Skeletal muscle tissue (tissue), 4 donors: Measurements from ENCODE around the gene H1-8. TPM values are rescaled to one million over a fixed set of nuclear protein-coding genes. Genes with fewer than 3 reads are reported as not detected.
"Not testable (repeated sequence)": the region's sequence is repeated elsewhere in the genome, so short reads cannot be mapped to it uniquely, and the experiment has no call there.

Experiments used
- H3K27ac ChIP-seq: one replicate; pipeline ENCODE4 v1.7.0; 2013; ENCODE audit warnings: mild to moderate bottlenecking, low read depth, low read length, inconsistent platforms
- H3K27me3 ChIP-seq, 3 donors: one replicate each; pipeline ENCODE4 v1.7.0; 2013; ENCODE audit warnings: low read length in 3 of 3; ENCODE audit not compliant: control insufficient read depth in 3 of 3, insufficient read depth in 3 of 3
- H3K36me3 ChIP-seq, 3 donors: one replicate each; pipeline ENCODE4 v1.7.0; 2013; ENCODE audit warnings: low read length in 3 of 3; ENCODE audit not compliant: control insufficient read depth in 3 of 3, insufficient read depth in 3 of 3
- H3K4me1 ChIP-seq, 3 donors: one replicate each; pipeline ENCODE4 v1.7.0; 2013; ENCODE audit warnings: low read length in 3 of 3, mild to moderate bottlenecking in 3 of 3; ENCODE audit not compliant: control insufficient read depth in 3 of 3, insufficient read depth in 3 of 3
- H3K4me3 ChIP-seq, 3 donors: one replicate each; pipeline ENCODE4 v1.7.0; 2013; ENCODE audit warnings: low read length in 3 of 3
- H3K9ac ChIP-seq, 3 donors: one replicate each; pipeline ENCODE4 v1.7.0; 2013; ENCODE audit warnings: low read length in 3 of 3, mild to moderate bottlenecking in 3 of 3, moderate library complexity in 2 of 3, low read depth in 1 of 3
- H3K9me3 ChIP-seq, 3 donors: one replicate each; pipeline ENCODE4 v1.7.0; 2013; ENCODE audit warnings: low read length in 3 of 3; ENCODE audit not compliant: control insufficient read depth in 3 of 3
- total RNA-seq: library from RNA; depleted of rRNA; stranded (reverse); fragments of >200 nt; gene quantifications from one replicate; pipeline ENCODE4 v1.2.3, GENCODE V29; 2014
- donor health status: Osteomylitis.

Gene H1-8
- not detected for total RNA-seq

GRCh38 chr3:129543156-129543790, at the start of gene H1-8:
Gene H1-8 (plus strand): TSS chr3:129543175. CDS start chr3:129543219, 44 bp downstream.
- Histone ChIP-seq H3K9ac (no peak within 1 kb of the TSS), H3K4me3 (no peak within 1 kb of the TSS), H3K27me3 (no peaks in the 10 kb centered on the region), H3K9me3 (no peaks in the 10 kb centered on the region), H3K4me1 (peaks cover 0 to 2% (median 0%) of the 10 kb centered on the region in 3 donors), H3K27ac (no peak within 1 kb of the TSS), H3K36me3 (no peaks in the 10 kb centered on the region)

- Histone ChIP-seq H3K9ac (no peak overlapping the region), H3K4me3 (no peak overlapping the region), H3K36me3 (peaks cover 0 to 7% (median 3%) of the 10 kb centered on the region in 3 donors), H3K27ac (no peak overlapping the region), H3K4me1 (peaks cover 7 to 17% (median 16%) of the 10 kb centered on the region in 3 donors), H3K9me3 (no peaks in the 10 kb centered on the region), H3K27me3 (no peaks in the 10 kb centered on the region)
Observed at GRCh38 chr3:129493206-129493605, 49.8 kb upstream of the H1-8 start.

- H3K4me1 ChIP-seq: peaks cover 7 to 18% (median 14%) of the 10 kb centered on the region in 3 donors
- not testable (repeated sequence) for H3K9ac ChIP-seq, H3K9me3 ChIP-seq, H3K4me3 ChIP-seq, H3K27me3 ChIP-seq, H3K36me3 ChIP-seq
- H3K27ac ChIP-seq: peak overlapping the region; percentile 75
Observed at GRCh38 chr3:129494499-129494898, 48.5 kb upstream of the H1-8 start.

GRCh38 chr3:129495006-129495639, 47.9 kb upstream of the H1-8 start:
- H3K27me3 ChIP-seq, H3K9me3 ChIP-seq, H3K4me3 ChIP-seq, H3K9ac ChIP-seq, H3K36me3 ChIP-seq: not testable (repeated sequence)
- Histone ChIP-seq H3K27ac (peak overlapping the region; percentile 75), H3K4me1 (peaks cover 7 to 20% (median 12%) of the 10 kb centered on the region in 3 donors)

- Histone ChIP-seq H3K4me1 (peaks cover 14 to 34% (median 15%) of the 10 kb centered on the region in 3 donors), H3K9ac (peak overlapping the region in 1 of 3 donors; percentile 43), H3K36me3 (peaks cover 0 to 14% (median 5%) of the 10 kb centered on the region in 3 donors)
- H3K27ac ChIP-seq, H3K27me3 ChIP-seq, H3K4me3 ChIP-seq, H3K9me3 ChIP-seq: not testable (repeated sequence)
Observed at GRCh38 chr3:129497876-129498275, 45.1 kb upstream of the H1-8 start.

- Histone ChIP-seq H3K36me3 (peaks cover 0 to 16% (median 5%) of the 10 kb centered on the region in 3 donors), H3K4me1 (peaks cover 19 to 41% (median 24%) of the 10 kb centered on the region in 3 donors)
- not testable (repeated sequence) for H3K9me3 ChIP-seq, H3K9ac ChIP-seq, H3K27ac ChIP-seq, H3K27me3 ChIP-seq, H3K4me3 ChIP-seq
Observed at GRCh38 chr3:129498603-129499488, 44.1 kb upstream of the H1-8 start.

- peak overlapping the region; percentile 13 for H3K27ac ChIP-seq
- H3K27me3 ChIP-seq, H3K9ac ChIP-seq, H3K4me3 ChIP-seq, H3K9me3 ChIP-seq: not testable (repeated sequence)
- peaks cover 0 to 20% (median 5%) of the 10 kb centered on the region in 3 donors for H3K36me3 ChIP-seq
- H3K4me1 ChIP-seq: peaks cover 27 to 42% (median 33%) of the 10 kb centered on the region in 3 donors
Observed at GRCh38 chr3:129499604-129500333, 43.2 kb upstream of the H1-8 start.

- Histone ChIP-seq H3K4me1 (peaks cover 32 to 47% (median 39%) of the 10 kb centered on the region in 3 donors), H3K27ac (peak overlapping the region; percentile 13)
Observed at GRCh38 chr3:129500334-129500658, 42.7 kb upstream of the H1-8 start.

GRCh38 chr3:129501630-129502029, 41.3 kb upstream of the H1-8 start:
- Histone ChIP-seq H3K4me1 (peaks cover 44 to 57% (median 52%) of the 10 kb centered on the region in 3 donors), H3K27ac (no peak overlapping the region), H3K27me3 (no peaks in the 10 kb centered on the region), H3K4me3 (no peak overlapping the region), H3K36me3 (peaks cover 0 to 20% (median 5%) of the 10 kb centered on the region in 3 donors), H3K9me3 (no peaks in the 10 kb centered on the region), H3K9ac (no peak overlapping the region)

More at GRCh38 chr3:129500334-129500658, 42.7 kb upstream of the H1-8 start:
- Histone ChIP-seq H3K9me3 (no peaks in the 10 kb centered on the region), H3K36me3 (peaks cover 0 to 20% (median 5%) of the 10 kb centered on the region in 3 donors), H3K4me3 (no peak overlapping the region), H3K9ac (no peak overlapping the region), H3K27me3 (no peaks in the 10 kb centered on the region)
